Fibroblast of skin of right biceps (primary cell): ENCODE measurements around the gene UBE2F.
A peak's percentile ranks its signal among the peaks of the same experiment; 100 is the strongest.
"Not testable (repeated sequence)": the region's sequence is repeated elsewhere in the genome, so short reads cannot be mapped to it uniquely, and the experiment has no call there.

Experiments
- DNase-seq: peaks from one replicate; pipeline ENCODE4 v3.0.0-alpha.2; 2013

The UBE2F gene

GRCh38 chr2:237946423-237946822 lies 20.4 kb upstream of the UBE2F start:
- DNase-seq, result no peak

- not testable (repeated sequence) for DNase-seq
Measured at GRCh38 chr2:237951354-237951753, 15.5 kb upstream of the UBE2F start.

- DNase-seq, result no peak
Measured at GRCh38 chr2:237951878-237952277, 14.9 kb upstream of the UBE2F start.

- DNase-seq, result no peak
Measured at GRCh38 chr2:237952851-237953250, 14.0 kb upstream of the UBE2F start.

- DNase-seq, result no peak
Measured at GRCh38 chr2:237955640-237956401, 11.0 kb upstream of the UBE2F start.

GRCh38 chr2:237956402-237956736 lies 10.4 kb upstream of the UBE2F start:
- no peak for DNase-seq

- no peak for DNase-seq
Measured at GRCh38 chr2:237961637-237962036, 5.2 kb upstream of the UBE2F start.

- DNase-seq, result no peak
Measured at GRCh38 chr2:237962432-237963084, 4.3 kb upstream of the UBE2F start.

- DNase-seq, result not testable (repeated sequence)
Measured at GRCh38 chr2:237963490-237963991, 3.3 kb upstream of the UBE2F start.

- DNase-seq, result no peak
Measured at GRCh38 chr2:237964194-237964577, 2.6 kb upstream of the UBE2F start.

GRCh38 chr2:237964578-237965404 lies 2.0 kb upstream of the UBE2F start:
- peak; percentile 15 for DNase-seq

- not testable (repeated sequence) for DNase-seq
Measured at GRCh38 chr2:237965844-237966243, 970 bp upstream of the UBE2F start.

GRCh38 chr2:237966250-237966564 lies 607 bp upstream of the UBE2F start:
- DNase-seq, result no peak

GRCh38 chr2:237967463-237967951 lies 693 bp downstream of the UBE2F start:
- peak; percentile 7 for DNase-seq

- peak; percentile 64 for DNase-seq
Measured at GRCh38 chr2:237968048-237968862, 1.4 kb downstream of the UBE2F start.

GRCh38 chr2:237971661-237972060 lies 4.8 kb downstream of the UBE2F start:
- DNase-seq, result no peak

- DNase-seq, result no peak
Measured at GRCh38 chr2:237972211-237972610, 5.4 kb downstream of the UBE2F start.

- DNase-seq, result no peak
Measured at GRCh38 chr2:237972936-237973335, 6.1 kb downstream of the UBE2F start.

GRCh38 chr2:237977380-237977779 lies 10.6 kb downstream of the UBE2F start:
- no peak for DNase-seq

GRCh38 chr2:237978058-237978712 lies 11.4 kb downstream of the UBE2F start:
- DNase-seq, result no peak

- no peak for DNase-seq
Measured at GRCh38 chr2:237979331-237979730, 12.5 kb downstream of the UBE2F start.

- no peak for DNase-seq
Measured at GRCh38 chr2:237980087-237980486, 13.3 kb downstream of the UBE2F start.
